ENCODE results near the gene OR5T2.

OR5T2 gene

GRCh38 chr11:56234155-56234554, at the start of gene OR5T2:
OR5T2 (minus strand) TSS chr11:56234255; CDS start chr11:56233062, 1,193 bp downstream.
- H4K20me1 ChIP-seq (ENCODE audit: insufficient read depth, low read length): no peaks in the 10 kb centered on the region
- no peak within 1 kb of the TSS for H3K27ac ChIP-seq (ENCODE audit: low read depth, low read length, poor library complexity, severe bottlenecking)
- no peak within 1 kb of the TSS for H2AFZ ChIP-seq (ENCODE audit: low read length)
- H3K9ac ChIP-seq (ENCODE audit: low read length): no peak within 1 kb of the TSS
- H3K4me2 ChIP-seq (ENCODE audit: low read length): no peak within 1 kb of the TSS
- no peaks in the 10 kb centered on the region for H3K36me3 ChIP-seq (ENCODE audit: insufficient read depth, low read length)
- H3F3A ChIP-seq (ENCODE audit: insufficient read depth, low read length): no peaks in the 10 kb centered on the region
- no peak within 1 kb of the TSS for H3K4me3 ChIP-seq (ENCODE audit: low read depth, low read length, poor library complexity, severe bottlenecking)
- TF ChIP-seq CTCF (IDR thresholded peaks at IDR 0.05; ENCODE audit: low read length) (no peak), EZH2 (IDR thresholded peaks at IDR 0.05; ENCODE audit: borderline replicate concordance, low read length) (no peak)
- no peaks in the 10 kb centered on the region for H3K27me3 ChIP-seq (ENCODE audit: insufficient read depth, low read length)
- H3K9me2 ChIP-seq (ENCODE audit: low read depth, low read length): no peaks in the 10 kb centered on the region
- H3K4me1 ChIP-seq (ENCODE audit: insufficient read depth, low read length, severe bottlenecking): no peaks in the 10 kb centered on the region
- no peaks in the 10 kb centered on the region for H3K9me3 ChIP-seq (ENCODE audit: low read length)
- H3K79me2 ChIP-seq (ENCODE audit: insufficient read depth, low read length): no peaks in the 10 kb centered on the region

- no peaks in the 10 kb centered on the region for H3K36me3 ChIP-seq (ENCODE audit: insufficient read depth, low read length)
- H4K20me1 ChIP-seq (ENCODE audit: insufficient read depth, low read length): no peaks in the 10 kb centered on the region
- H3K9me2 ChIP-seq (ENCODE audit: low read depth, low read length): no peaks in the 10 kb centered on the region
- H3K4me2 ChIP-seq (ENCODE audit: low read length): no peak within 1 kb of the TSS
- H3K9me3 ChIP-seq (ENCODE audit: low read length): no peaks in the 10 kb centered on the region
- no peaks in the 10 kb centered on the region for H3F3A ChIP-seq (ENCODE audit: insufficient read depth, low read length)
- no peaks in the 10 kb centered on the region for H3K79me2 ChIP-seq (ENCODE audit: insufficient read depth, low read length)
- H3K4me3 ChIP-seq (ENCODE audit: low read depth, low read length, poor library complexity, severe bottlenecking): no peak within 1 kb of the TSS
- H3K9ac ChIP-seq (ENCODE audit: low read length): no peak within 1 kb of the TSS
- no peak within 1 kb of the TSS for H2AFZ ChIP-seq (ENCODE audit: low read length)
- TF ChIP-seq EZH2 (IDR thresholded peaks at IDR 0.05; ENCODE audit: borderline replicate concordance, low read length) (no peak), CTCF (IDR thresholded peaks at IDR 0.05; ENCODE audit: low read length) (no peak)
- no peak within 1 kb of the TSS for H3K27ac ChIP-seq (ENCODE audit: low read depth, low read length, poor library complexity, severe bottlenecking)
- H3K27me3 ChIP-seq (ENCODE audit: insufficient read depth, low read length): no peaks in the 10 kb centered on the region
- H3K4me1 ChIP-seq (ENCODE audit: insufficient read depth, low read length, severe bottlenecking): no peaks in the 10 kb centered on the region
These were observed 39.8 kb upstream of the OR5T2 start, which contains the start of gene OR5T1 for GRCh38 chr11:56273854-56274253. OR5T1 (plus strand) TSS chr11:56274154; CDS start chr11:56275639, 1,485 bp downstream.

GRCh38 chr11:56271092-56271491, 37.0 kb upstream of the OR5T2 start:
- Histone ChIP-seq H3K9me3 (ENCODE audit: low read length) (no peaks in the 10 kb centered on the region), H3K4me3 (ENCODE audit: low read depth, low read length, poor library complexity, severe bottlenecking) (no peak overlapping the region), H3K27ac (ENCODE audit: low read depth, low read length, poor library complexity, severe bottlenecking) (no peak overlapping the region), H3K9me2 (ENCODE audit: low read depth, low read length) (no peaks in the 10 kb centered on the region), H3K36me3 (ENCODE audit: insufficient read depth, low read length) (no peaks in the 10 kb centered on the region), H3F3A (ENCODE audit: insufficient read depth, low read length) (no peaks in the 10 kb centered on the region), H3K4me1 (ENCODE audit: insufficient read depth, low read length, severe bottlenecking) (no peaks in the 10 kb centered on the region), H3K4me2 (ENCODE audit: low read length) (no peak overlapping the region), H4K20me1 (ENCODE audit: insufficient read depth, low read length) (no peaks in the 10 kb centered on the region), H3K79me2 (ENCODE audit: insufficient read depth, low read length) (no peaks in the 10 kb centered on the region), H3K27me3 (ENCODE audit: insufficient read depth, low read length) (no peaks in the 10 kb centered on the region), H2AFZ (ENCODE audit: low read length) (no peak overlapping the region), H3K9ac (ENCODE audit: low read length) (no peak overlapping the region)
- no peak for TF ChIP-seq EZH2 (IDR thresholded peaks at IDR 0.05; ENCODE audit: borderline replicate concordance, low read length)
- TF ChIP-seq CTCF (IDR thresholded peaks at IDR 0.05; ENCODE audit: low read length): no peak

All from OCI-LY1 (cell line).